GM18502 (cell line): ENCODE data around the gene SIPA1L3.

Source experiments
- ATAC-seq: cut with Tn5 transposase; IDR thresholded peaks from one replicate; pipeline ENCODE4 v1.9.1; 2021; ENCODE audit warnings: mild to moderate bottlenecking; ENCODE audit not compliant: unreplicated experiment, poor library complexity

SIPA1L3 gene

GRCh38 chr19:38245826-38246498 lies 339.0 kb downstream of the SIPA1L3 start:
- no peak for ATAC-seq

- no peak for ATAC-seq
Observed at GRCh38 chr19:38247126-38247525, 340.1 kb downstream of the SIPA1L3 start.

- ATAC-seq = no peak
Observed at GRCh38 chr19:38247734-38248268, 340.8 kb downstream of the SIPA1L3 start.

- no peak for ATAC-seq
Observed at GRCh38 chr19:38248421-38248820, 341.4 kb downstream of the SIPA1L3 start.

- ATAC-seq = no peak
Observed at GRCh38 chr19:38250428-38250820, 343.4 kb downstream of the SIPA1L3 start.

- no peak for ATAC-seq
Observed at GRCh38 chr19:38250821-38251563, 344.0 kb downstream of the SIPA1L3 start.

GRCh38 chr19:38251564-38252051 lies 344.6 kb downstream of the SIPA1L3 start:
- ATAC-seq = no peak

- ATAC-seq = no peak
Observed at GRCh38 chr19:38252385-38252784, 345.4 kb downstream of the SIPA1L3 start.

- no peak for ATAC-seq
Observed at GRCh38 chr19:38252941-38253691, 346.1 kb downstream of the SIPA1L3 start.

- no peak for ATAC-seq
Observed at GRCh38 chr19:38253788-38254187, 346.8 kb downstream of the SIPA1L3 start.

- no peak for ATAC-seq
Observed at GRCh38 chr19:38255383-38256014, 348.5 kb downstream of the SIPA1L3 start.
